ENCODE results near the gene NUDT8.
"Not testable (repeated sequence)": the region's sequence is repeated elsewhere in the genome, so short reads cannot be mapped to it uniquely, and the experiment has no call there.

Gene NUDT8

DNA sequence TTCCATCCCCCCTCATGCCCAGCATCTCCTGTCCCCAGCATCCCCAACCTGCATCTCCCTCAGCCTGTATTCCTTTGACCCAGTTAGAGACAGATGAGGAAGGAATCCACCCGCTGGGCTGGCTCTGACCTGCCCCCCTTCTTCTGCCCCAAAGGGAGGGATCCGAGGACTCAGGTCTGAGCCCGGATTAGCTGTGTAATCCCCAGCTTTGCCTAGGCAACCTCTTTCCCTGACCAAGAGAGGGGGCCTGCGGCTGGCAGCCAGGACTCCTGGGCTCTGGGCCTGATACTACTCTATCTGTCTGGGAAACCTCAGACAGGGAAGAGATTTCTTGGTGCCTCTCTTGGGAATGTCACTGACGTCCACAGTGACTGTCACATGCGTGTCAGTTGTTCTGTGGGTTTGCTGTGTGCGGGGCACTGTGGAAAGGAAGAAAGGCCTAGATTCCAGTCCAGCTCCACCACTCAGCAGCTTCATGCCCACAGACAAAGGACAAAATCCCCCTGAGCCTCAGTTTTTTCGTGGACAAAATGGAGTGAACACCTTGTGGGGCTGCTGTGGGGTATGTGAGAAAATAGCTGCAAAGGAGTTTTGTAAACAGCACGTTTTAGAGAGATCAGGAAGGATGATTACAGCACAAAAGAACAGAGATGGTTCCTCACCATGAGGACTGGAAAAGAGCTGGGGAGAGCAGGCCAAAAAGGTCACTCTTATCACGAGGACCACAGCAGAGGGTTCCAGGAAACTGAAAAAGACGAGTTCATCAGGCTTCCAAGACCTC, 24.3 kb downstream of the NUDT8 start:
- H3K4me3 ChIP-seq (ENCODE audit: low read depth, low read length), result no peak overlapping the region
- peak overlapping the region; percentile 76 for H3K4me2 ChIP-seq (ENCODE audit: low read length)
- H3K27me3 ChIP-seq (ENCODE audit: control insufficient read depth, insufficient read depth, low read length), result no peaks in the 10 kb centered on the region
- H3K9ac ChIP-seq, result no peak overlapping the region
- H3K4me1 ChIP-seq, result peaks cover 3% of the 10 kb centered on the region
- no peaks in the 10 kb centered on the region for H3K9me3 ChIP-seq (ENCODE audit: control insufficient read depth, low read length)
- no peak for TF ChIP-seq CTCF (IDR thresholded peaks at IDR 0.05)
- no peak overlapping the region for H3K27ac ChIP-seq
- peak overlapping the region; percentile 89 for H2AFZ ChIP-seq
- peaks cover 3% of the 10 kb centered on the region for H3K79me2 ChIP-seq
- no peaks in the 10 kb centered on the region for H3K36me3 ChIP-seq (ENCODE audit: control insufficient read depth, insufficient read depth, low read length)

DNA sequence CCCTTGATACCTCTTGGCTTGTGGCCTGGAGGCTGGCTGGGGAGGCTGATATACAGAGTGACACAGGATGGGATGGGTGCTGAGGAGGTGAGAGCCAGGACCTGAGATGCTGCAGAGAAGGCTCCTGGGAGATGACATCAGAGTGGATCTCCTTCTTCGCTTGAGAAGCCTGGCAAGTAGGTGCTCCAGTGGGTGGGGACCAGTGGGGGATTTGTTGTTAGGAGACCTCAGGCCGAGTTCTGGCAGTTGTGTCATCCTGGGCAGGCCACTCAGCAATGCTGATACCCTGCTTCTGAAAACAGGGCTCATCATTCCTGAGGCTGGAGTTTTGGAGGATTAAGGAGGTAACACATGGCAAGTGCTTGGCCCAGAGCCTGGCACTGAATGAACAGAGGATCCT, 24.9 kb downstream of the NUDT8 start:
- no peak overlapping the region for H3K9ac ChIP-seq

GRCh38 chr11:67604119-67604518, 25.6 kb downstream of the NUDT8 start:
- not testable (repeated sequence) for H2AFZ ChIP-seq; H3K79me2 ChIP-seq; H3K4me2 ChIP-seq (ENCODE audit: low read length); H3K4me3 ChIP-seq (ENCODE audit: low read depth, low read length); H3K9ac ChIP-seq; H3K27ac ChIP-seq; H3K4me1 ChIP-seq; H3K36me3 ChIP-seq (ENCODE audit: control insufficient read depth, insufficient read depth, low read length); H3K9me3 ChIP-seq (ENCODE audit: control insufficient read depth, low read length); H3K27me3 ChIP-seq (ENCODE audit: control insufficient read depth, insufficient read depth, low read length)

More for the DNA sequence above, 24.9 kb downstream of the NUDT8 start:
- Histone ChIP-seq H3K36me3 (ENCODE audit: control insufficient read depth, insufficient read depth, low read length) (no peaks in the 10 kb centered on the region), H3K4me2 (ENCODE audit: low read length) (no peak overlapping the region), H3K4me1 (peaks cover 3% of the 10 kb centered on the region), H3K79me2 (peaks cover 3% of the 10 kb centered on the region), H3K4me3 (ENCODE audit: low read depth, low read length) (no peak overlapping the region), H3K27ac (no peak overlapping the region), H3K27me3 (ENCODE audit: control insufficient read depth, insufficient read depth, low read length) (no peaks in the 10 kb centered on the region), H2AFZ (no peak overlapping the region), H3K9me3 (ENCODE audit: control insufficient read depth, low read length) (no peaks in the 10 kb centered on the region)
- TF ChIP-seq CTCF (IDR thresholded peaks at IDR 0.05), result no peak

- H3K36me3 ChIP-seq (ENCODE audit: control insufficient read depth, insufficient read depth, low read length), result no peaks in the 10 kb centered on the region
- H3K79me2 ChIP-seq, result no peaks in the 10 kb centered on the region
- no peaks in the 10 kb centered on the region for H3K4me1 ChIP-seq
- TF ChIP-seq CTCF (IDR thresholded peaks at IDR 0.05), result no peak
- no peaks in the 10 kb centered on the region for H3K9me3 ChIP-seq (ENCODE audit: control insufficient read depth, low read length)
- no peak overlapping the region for H3K4me3 ChIP-seq (ENCODE audit: low read depth, low read length)
- H3K27ac ChIP-seq, result no peak overlapping the region
- H2AFZ ChIP-seq, result no peak overlapping the region
- H3K4me2 ChIP-seq (ENCODE audit: low read length), result no peak overlapping the region
- H3K27me3 ChIP-seq (ENCODE audit: control insufficient read depth, insufficient read depth, low read length), result no peaks in the 10 kb centered on the region
- H3K9ac ChIP-seq, result no peak overlapping the region
These were observed 28.6 kb downstream of the NUDT8 start for GRCh38 chr11:67601098-67601497.

DNA sequence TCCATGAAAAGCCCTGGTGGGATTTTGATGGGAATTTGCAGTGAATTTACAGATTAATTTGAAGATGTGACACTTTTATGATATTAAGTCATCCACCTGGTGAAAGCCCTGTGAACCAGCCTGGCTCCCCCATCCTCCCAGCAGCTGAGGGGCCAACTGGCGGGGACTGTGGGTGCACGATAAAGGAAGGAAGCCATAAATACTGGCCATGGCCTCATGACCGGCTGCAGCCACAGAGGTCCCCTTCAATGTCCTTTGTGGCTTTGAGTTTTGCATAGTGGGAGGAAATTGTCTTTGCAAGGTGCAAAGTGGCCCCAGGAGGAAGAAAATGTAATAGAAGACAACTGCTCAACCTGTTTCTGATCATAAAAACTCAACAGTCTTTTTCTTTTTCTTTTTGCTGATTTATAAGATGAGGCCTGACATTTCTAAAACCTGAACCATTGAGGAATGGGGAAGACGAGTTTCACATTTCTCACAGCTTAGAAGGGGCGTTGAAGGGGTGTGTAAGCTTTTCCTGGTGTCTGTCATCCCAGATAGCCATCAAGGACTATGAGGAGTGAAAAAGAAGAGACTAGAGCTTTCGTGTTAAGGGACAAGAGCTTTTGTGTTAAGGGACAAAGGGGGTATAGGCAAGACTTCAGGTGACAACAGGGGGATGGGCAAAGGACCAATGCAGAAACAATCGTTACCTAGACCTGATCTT, 29.3 kb downstream of the NUDT8 start:
- Histone ChIP-seq H3K4me1 (no peaks in the 10 kb centered on the region), H3K36me3 (ENCODE audit: control insufficient read depth, insufficient read depth, low read length) (no peaks in the 10 kb centered on the region), H3K9me3 (ENCODE audit: control insufficient read depth, low read length) (no peaks in the 10 kb centered on the region), H2AFZ (no peak overlapping the region), H3K79me2 (no peaks in the 10 kb centered on the region), H3K9ac (no peak overlapping the region), H3K27me3 (ENCODE audit: control insufficient read depth, insufficient read depth, low read length) (no peaks in the 10 kb centered on the region), H3K4me3 (ENCODE audit: low read depth, low read length) (no peak overlapping the region), H3K27ac (no peak overlapping the region), H3K4me2 (ENCODE audit: low read length) (no peak overlapping the region)
- no peak for TF ChIP-seq CTCF (IDR thresholded peaks at IDR 0.05)
